CD4-positive, alpha-beta T cell treated with Interferon alpha-2 for 1 hour (primary cell): ENCODE measurements around the gene CUEDC1.

Experiments used
- DNase-seq, 2 donors: peaks; one replicate each; pipeline ENCODE4 v3.0.0-alpha.2; 2020 to 2022

CUEDC1 gene

GRCh38 chr17:57957120-57957850, 2.1 kb upstream of the CUEDC1 start:
- DNase-seq, result no peak

GRCh38 chr17:57956291-57957119, 1.3 kb upstream of the CUEDC1 start:
- DNase-seq, result peak; percentile 32 to 54

- DNase-seq, result no peak
These were observed 622 bp downstream of the CUEDC1 start for GRCh38 chr17:57954397-57955182.

- no peak for DNase-seq
These were observed 1.4 kb downstream of the CUEDC1 start for GRCh38 chr17:57953705-57954396.

GRCh38 chr17:57953219-57953618, 2.0 kb downstream of the CUEDC1 start:
- DNase-seq, result no peak

GRCh38 chr17:57949649-57950048, 5.6 kb downstream of the CUEDC1 start:
- peak in 1 of 2 donors; percentile 7 for DNase-seq

GRCh38 chr17:57948555-57949420, 6.4 kb downstream of the CUEDC1 start:
- peak in 1 of 2 donors; percentile 20 for DNase-seq

- DNase-seq, result no peak
These were observed 7.0 kb downstream of the CUEDC1 start for GRCh38 chr17:57948169-57948554.

GRCh38 chr17:57947369-57947768, 7.8 kb downstream of the CUEDC1 start:
- DNase-seq, result no peak

GRCh38 chr17:57946798-57947358, 8.3 kb downstream of the CUEDC1 start:
- peak; percentile 61 to 64 for DNase-seq

- no peak for DNase-seq
These were observed 9.0 kb downstream of the CUEDC1 start for GRCh38 chr17:57945996-57946797.

GRCh38 chr17:57944908-57945307, 10.3 kb downstream of the CUEDC1 start:
- no peak for DNase-seq

- no peak for DNase-seq
These were observed 11.6 kb downstream of the CUEDC1 start for GRCh38 chr17:57943645-57944044.

- no peak for DNase-seq
These were observed 12.1 kb downstream of the CUEDC1 start for GRCh38 chr17:57943140-57943539.

GRCh38 chr17:57941384-57942370, 13.5 kb downstream of the CUEDC1 start:
- no peak for DNase-seq

GRCh38 chr17:57940653-57941329, 14.4 kb downstream of the CUEDC1 start:
- DNase-seq, result no peak

- no peak for DNase-seq
These were observed 15.0 kb downstream of the CUEDC1 start for GRCh38 chr17:57940231-57940630.

- peak in 1 of 2 donors; percentile 76 for DNase-seq
These were observed 15.4 kb downstream of the CUEDC1 start for GRCh38 chr17:57939797-57940196.
